Measurements from ENCODE around the gene DUOXA2. TPM values are rescaled to one million over a fixed set of nuclear protein-coding genes. Genes with fewer than 3 reads are reported as not detected.

DUOXA2 gene
- total and polyA plus RNA-seq, 12 donors, result not detected

GRCh38 chr15:45129651-45130129 lies 15.6 kb downstream of the DUOXA2 start, which contains the start of the genes DUOX1 and DUOXA1:
DUOX1 (plus strand) TSS chr15:45129994; CDS start chr15:45131967, 1,973 bp downstream.
DUOXA1 (minus strand) TSS chr15:45129879; CDS start chr15:45123014, 6,865 bp downstream.
- intact Hi-C loops (cut with DNase I), result no loop called here
- WGBS, 2 donors, result 2 to 3% methylated on average over 43 to 46 of the region's 46 CpGs

GRCh38 chr15:45130291-45131000 lies 16.3 kb downstream of the DUOXA2 start:
- no peak overlapping the region for H3K27ac ChIP-seq
- no peak for TF ChIP-seq CTCF (IDR thresholded peaks at IDR 0.05)
- H3K27me3 ChIP-seq, result peaks cover 5 to 97% (median 74%) of the 10 kb centered on the region in 7 donors
- intact Hi-C loops (cut with DNase I), result no loop called here
- no peaks in the 10 kb centered on the region for H3K36me3 ChIP-seq
- no peak for ATAC-seq
- H3K4me3 ChIP-seq, result peak overlapping the region in 9 of 10 donors; percentile 22 to 49 (median 41)
- H3K9me3 ChIP-seq, result no peaks in the 10 kb centered on the region
- H3K4me1 ChIP-seq, result peaks cover 0 to 23% (median 18%) of the 10 kb centered on the region in 9 donors
- WGBS, 2 donors, result 79 to 84% methylated on average over 7 of the region's 7 CpGs
- DNase-seq, result no peak

More at GRCh38 chr15:45129651-45130129, 15.6 kb downstream of the DUOXA2 start, which contains the start of the genes DUOX1 and DUOXA1:
- Histone ChIP-seq H3K4me3 (peak within 1 kb of the TSS; percentile 2 to 49 (median 40)), H3K27ac (no peak within 1 kb of the TSS), H3K27me3 (peaks cover 5 to 97% (median 71%) of the 10 kb centered on the region in 7 donors), H3K9me3 (no peaks in the 10 kb centered on the region), H3K36me3 (no peaks in the 10 kb centered on the region), H3K4me1 (peaks cover 0 to 16% (median 11%) of the 10 kb centered on the region in 9 donors)
- no peak for TF ChIP-seq CTCF (IDR thresholded peaks at IDR 0.05)
- ATAC-seq (peak; percentile 49 to 83 (median 70)), DNase-seq (peak in 1 of 2 donors; percentile 57)

- intact Hi-C loops (cut with DNase I), result no loop called here
- Histone ChIP-seq H3K4me1 (peaks cover 0 to 23% (median 18%) of the 10 kb centered on the region in 9 donors), H3K27ac (no peak overlapping the region), H3K36me3 (no peaks in the 10 kb centered on the region), H3K27me3 (peaks cover 5 to 96% (median 77%) of the 10 kb centered on the region in 7 donors), H3K4me3 (no peak overlapping the region), H3K9me3 (no peaks in the 10 kb centered on the region)
- no peak for ATAC-seq
- WGBS, 2 donors, result 92 to 94% methylated on average over 3 of the region's 3 CpGs
- no peak for TF ChIP-seq CTCF (IDR thresholded peaks at IDR 0.05)
- no peak for DNase-seq
These were observed 17.4 kb downstream of the DUOXA2 start for GRCh38 chr15:45131510-45131909.

DNA sequence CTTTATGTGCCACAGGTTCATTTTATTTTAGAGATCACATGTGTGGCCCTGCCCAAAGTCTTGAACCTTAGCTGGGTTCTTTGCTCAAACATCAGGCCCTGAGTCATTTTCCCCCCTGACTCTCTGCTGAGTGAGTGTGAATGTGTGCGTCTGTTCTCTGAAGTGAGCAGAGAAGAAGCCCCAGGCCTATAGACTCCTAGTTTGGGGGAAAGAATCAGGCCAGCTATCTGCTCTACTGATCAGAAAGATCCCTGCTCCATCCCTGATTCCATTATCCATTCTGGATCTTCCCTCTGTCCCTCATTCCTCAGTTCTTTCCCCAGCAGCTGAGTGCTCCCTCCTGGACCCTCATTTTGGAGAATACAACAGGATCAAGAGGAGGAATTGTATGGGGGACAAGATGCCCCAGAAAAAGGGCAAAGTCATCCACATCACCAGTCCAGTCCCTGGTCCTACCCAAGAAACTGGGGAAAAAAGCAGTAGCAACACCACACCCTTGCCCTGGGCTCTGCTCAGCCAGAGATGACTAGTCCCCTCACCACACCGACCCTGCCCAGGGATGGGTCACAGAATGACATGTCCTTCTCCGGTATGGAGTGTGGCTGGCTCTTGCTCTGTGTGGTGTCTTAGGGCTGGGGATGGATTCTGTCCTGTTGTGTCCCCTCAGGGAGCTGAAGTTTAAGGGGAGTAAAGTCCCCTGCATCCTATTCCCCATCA lies 18.9 kb downstream of the DUOXA2 start:
- Histone ChIP-seq H3K27ac (no peak overlapping the region), H3K4me1 (peaks cover 0 to 23% (median 18%) of the 10 kb centered on the region in 9 donors), H3K27me3 (peaks cover 5 to 94% (median 69%) of the 10 kb centered on the region in 7 donors), H3K36me3 (no peaks in the 10 kb centered on the region), H3K4me3 (no peak overlapping the region), H3K9me3 (no peaks in the 10 kb centered on the region)
- no peak for DNase-seq
- ATAC-seq, result no peak
- intact Hi-C loops (cut with DNase I), result no loop called here
- TF ChIP-seq CTCF (IDR thresholded peaks at IDR 0.05), result no peak
- WGBS, 2 donors, result 72% methylated on average over 3 of the region's 3 CpGs

Data from heart right ventricle (tissue), 16 donors.